NCI-H2107 treated with DMSO at 0.1 percent for 48 hours (cell line): ENCODE results near the gene SERP1.

Experiments used
- DNase-seq: peaks from one replicate; lab custom pipeline; 2025; ENCODE audit not compliant: unreplicated experiment; lab: John Stamatoyannopoulos, UW

The SERP1 gene

DNA sequence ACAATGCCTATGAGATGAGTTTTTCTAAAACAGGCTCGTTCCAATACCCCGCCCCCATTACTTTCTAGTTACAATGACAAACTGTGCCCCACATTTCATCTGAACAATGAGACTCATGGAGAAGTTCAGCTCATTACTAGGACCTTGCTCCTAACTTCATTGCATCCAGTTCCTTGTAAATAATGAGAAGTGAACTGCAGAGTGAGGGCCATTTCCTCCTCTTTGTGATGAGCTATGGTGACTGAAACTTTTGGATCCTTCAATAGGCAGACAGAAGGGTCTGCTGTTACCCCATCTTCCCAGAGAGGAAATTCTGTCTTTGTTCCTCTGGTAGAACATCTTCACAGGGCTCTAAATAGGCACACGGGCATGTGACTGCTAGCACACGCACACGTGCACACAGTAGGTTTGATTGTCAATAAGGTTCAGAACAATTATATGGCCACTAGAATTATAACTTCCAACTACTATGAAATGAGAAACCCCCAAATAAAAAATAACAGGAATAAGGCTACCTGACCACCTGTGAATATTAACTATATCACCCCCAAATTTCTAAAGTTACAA lies 51.8 kb downstream of the SERP1 start:
- DNase-seq: no peak
